ENCODE measurements around the gene ZIC3.
"Not testable (repeated sequence)": the region's sequence is repeated elsewhere in the genome, so short reads cannot be mapped to it uniquely, and the experiment has no call there.

The ZIC3 gene

DNA sequence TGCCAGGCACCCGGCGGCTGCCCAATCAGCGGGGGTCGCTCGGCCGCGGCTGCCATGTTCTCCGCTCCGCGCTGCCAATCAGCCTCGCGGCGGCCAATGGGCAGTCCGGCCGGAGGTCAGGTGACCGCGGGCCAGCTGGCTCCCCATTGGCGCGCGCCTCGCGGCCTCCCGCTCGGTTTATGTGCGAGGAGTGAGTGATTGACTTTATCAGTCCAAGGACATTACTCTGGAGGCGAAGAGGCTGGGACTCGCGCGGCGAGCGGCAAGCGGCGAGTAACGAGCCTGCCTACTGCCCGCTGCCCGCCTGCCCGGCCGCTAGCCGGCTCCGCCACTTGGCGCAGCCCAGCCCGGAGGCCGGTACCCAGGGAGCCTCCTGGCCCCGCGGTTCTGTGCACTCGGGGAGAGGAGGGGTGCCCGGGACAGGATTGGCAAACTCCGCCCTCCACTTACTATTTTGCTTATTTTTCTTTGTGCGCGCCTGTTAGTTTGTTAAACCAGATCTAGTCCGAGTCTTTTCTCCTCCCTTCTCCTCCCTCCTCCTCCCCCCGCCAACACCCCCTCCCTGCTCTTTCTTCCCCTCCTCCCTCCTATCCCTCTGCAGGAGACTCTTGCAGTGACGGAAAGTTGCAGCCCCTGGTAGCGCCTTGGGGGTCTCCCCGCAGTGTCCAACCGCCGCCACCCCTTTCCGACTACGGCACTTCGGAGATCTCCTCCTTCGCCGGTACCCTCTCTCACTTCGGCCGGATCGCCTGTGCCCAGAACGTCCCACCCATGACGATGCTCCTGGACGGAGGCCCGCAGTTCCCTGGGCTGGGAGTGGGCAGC, at the start of gene ZIC3:
ZIC3 (plus strand) TSS at position 207 of the 825 bp plus-strand sequence; CDS start at position 772, 565 bp downstream.
- DNase-seq = peak in 54 of 56 donors; percentile 2 to 81 (median 46)

GRCh38 chrX:137519459-137519858, 46.5 kb upstream of the ZIC3 start:
- no peak for DNase-seq

GRCh38 chrX:137545711-137546651, 19.9 kb upstream of the ZIC3 start:
- DNase-seq = no peak

- DNase-seq = no peak
These were observed 18.6 kb upstream of the ZIC3 start for GRCh38 chrX:137547291-137547690.

DNA sequence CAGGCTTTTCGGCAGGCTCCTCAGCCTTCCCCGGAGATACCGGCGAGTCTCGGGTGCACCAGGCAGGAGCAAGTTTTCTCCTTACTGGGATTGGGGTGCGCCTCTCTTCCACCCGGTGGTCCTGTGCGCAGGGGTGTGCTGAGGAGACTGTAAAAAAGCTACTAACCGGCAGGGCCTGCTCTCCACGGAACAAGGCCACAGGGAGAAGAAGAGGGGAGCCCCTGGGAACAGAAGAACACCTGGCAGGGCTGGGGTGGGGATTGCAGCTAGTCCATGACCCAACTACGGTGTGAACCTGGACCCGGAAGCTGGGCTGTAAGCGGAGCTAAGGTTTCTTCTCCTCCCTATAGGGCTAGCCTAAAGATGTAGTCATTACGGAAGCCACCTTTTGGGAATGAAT, 17.7 kb upstream of the ZIC3 start:
- no peak for DNase-seq

GRCh38 chrX:137549073-137549472, 16.9 kb upstream of the ZIC3 start:
- DNase-seq = no peak

- no peak for DNase-seq
These were observed 15.9 kb upstream of the ZIC3 start for GRCh38 chrX:137549851-137550664.

DNA sequence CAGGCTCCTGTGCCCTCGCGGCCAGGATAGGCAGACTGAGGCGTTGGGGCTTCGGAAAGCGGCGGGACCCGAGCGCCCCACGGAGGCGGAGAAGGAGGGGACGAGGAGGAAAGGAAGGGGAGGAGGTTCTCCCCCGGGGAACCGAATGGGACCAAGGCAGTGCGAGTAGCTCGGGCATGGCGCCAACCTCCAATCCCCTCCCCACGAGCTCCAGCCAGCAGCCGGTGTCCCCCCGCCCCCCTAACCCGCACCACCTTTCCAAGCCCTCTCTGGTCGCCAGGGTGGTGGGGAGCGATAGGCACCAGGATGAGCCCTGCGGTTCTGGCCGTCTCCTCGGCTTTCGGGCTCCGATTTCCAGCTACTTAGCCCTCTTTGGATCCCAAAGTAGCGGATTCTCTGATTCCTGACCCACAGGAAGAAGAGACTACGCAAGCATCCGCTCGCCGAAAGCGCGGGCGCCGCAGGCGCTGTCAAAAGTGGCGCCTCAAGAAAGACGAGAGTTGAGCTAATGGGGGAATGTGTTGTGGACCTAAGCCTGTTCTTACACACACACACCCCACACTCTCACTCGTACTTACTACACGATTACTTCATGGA, 15.2 kb upstream of the ZIC3 start:
- no peak for DNase-seq

GRCh38 chrX:137552098-137552497, 13.8 kb upstream of the ZIC3 start:
- not testable (repeated sequence) for DNase-seq

- DNase-seq = no peak
These were observed 3.8 kb upstream of the ZIC3 start for GRCh38 chrX:137562096-137562495.

DNA sequence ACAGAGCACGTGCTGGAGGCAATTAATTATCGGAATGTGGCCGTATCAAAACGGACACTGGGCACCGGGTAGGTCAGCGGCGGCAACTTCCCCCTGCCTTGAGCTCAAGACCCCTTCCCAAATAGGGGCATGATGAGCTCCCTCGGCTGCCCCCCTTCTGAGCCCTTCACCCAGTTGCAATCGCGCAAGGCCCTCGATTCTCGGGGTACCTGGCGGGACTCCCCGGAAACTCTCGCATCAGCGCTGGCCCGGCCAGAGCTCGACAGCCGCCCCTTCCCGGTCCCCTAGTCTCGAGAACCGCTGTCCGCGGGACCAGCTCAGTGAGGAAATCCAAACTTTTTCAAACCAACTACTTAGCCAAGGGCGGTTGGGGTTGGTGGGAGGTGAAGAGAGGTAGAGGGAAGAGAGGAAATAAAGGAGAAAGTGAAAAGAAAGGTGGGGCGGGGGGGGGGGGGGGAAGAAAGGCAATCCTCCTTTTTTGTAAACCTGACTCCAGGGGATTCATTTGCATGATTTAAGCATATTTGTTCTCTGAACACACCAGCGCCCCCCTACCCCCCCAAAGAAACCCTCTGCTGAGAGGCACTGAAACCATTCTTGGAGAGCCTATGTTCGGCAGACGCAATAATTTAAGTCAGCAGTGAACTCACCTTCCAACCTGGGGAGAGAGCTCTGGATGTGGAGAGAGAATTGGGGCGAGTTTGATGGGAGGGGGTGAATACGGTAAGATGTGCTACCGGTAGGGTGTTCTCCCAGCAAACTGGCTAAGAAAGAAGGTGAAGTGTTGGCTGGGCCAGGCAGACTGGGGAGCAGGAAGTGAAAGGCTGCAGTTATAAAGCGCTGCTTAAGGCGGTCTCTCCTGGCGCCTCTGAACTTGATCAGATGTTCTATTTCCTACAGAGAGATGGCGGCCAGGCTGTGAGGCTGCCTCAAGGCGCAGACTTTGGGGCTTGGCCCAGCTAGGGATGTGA, 2.0 kb upstream of the ZIC3 start:
- no peak for DNase-seq

GRCh38 chrX:137565318-137565904, 516 bp upstream of the ZIC3 start:
- DNase-seq = peak in 2 of 56 donors; percentile 33

DNA sequence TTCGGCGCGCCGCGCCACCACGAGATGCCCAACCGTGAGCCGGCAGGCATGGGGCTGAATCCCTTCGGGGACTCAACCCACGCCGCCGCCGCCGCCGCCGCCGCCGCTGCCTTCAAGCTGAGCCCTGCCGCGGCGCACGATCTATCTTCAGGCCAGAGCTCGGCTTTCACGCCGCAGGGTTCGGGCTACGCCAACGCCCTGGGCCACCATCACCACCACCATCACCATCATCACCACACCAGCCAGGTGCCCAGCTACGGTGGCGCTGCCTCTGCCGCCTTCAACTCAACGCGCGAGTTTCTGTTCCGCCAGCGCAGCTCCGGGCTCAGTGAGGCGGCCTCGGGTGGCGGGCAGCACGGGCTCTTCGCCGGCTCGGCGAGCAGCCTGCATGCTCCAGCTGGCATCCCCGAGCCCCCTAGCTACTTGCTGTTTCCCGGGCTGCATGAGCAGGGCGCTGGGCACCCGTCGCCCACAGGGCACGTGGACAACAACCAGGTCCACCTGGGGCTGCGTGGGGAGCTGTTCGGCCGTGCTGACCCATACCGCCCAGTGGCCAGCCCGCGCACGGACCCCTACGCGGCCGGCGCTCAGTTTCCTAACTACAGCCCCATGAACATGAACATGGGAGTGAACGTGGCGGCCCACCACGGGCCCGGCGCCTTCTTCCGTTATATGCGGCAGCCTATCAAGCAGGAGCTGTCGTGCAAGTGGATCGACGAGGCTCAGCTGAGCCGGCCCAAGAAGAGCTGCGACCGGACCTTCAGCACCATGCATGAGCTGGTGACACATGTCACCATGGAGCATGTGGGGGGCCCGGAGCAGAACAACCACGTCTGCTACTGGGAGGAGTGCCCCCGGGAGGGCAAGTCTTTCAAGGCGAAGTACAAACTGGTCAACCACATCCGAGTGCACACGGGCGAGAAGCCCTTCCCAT, 1.1 kb downstream of the ZIC3 start:
- DNase-seq = no peak

DNA sequence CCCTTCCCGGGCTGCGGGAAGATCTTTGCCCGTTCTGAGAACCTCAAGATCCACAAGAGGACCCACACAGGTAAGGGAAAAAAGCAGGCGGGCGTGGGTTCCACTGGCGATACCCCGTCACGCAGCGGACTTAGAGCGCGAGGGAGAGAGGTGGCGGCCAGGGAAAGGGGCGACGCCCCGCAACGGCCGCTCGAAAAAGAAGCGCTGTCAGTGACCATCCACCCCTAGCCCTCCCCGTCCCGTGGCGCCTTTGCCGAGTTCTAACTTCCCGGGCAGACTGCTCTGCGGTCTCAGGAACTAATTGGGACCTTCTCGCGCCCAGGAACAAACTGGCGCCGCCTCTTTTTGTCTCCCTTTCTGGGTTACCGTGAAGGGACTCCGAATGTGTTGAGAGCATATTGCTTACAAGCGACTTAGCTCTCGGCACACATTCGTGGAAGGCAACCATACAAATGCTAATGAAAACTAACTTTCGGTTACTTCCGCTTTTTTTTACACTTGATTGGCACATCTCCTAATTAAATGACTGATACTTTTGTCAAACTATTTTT, 1.8 kb downstream of the ZIC3 start:
- no peak for DNase-seq

GRCh38 chrX:137568741-137569469, 3.0 kb downstream of the ZIC3 start:
- no peak for DNase-seq

DNA sequence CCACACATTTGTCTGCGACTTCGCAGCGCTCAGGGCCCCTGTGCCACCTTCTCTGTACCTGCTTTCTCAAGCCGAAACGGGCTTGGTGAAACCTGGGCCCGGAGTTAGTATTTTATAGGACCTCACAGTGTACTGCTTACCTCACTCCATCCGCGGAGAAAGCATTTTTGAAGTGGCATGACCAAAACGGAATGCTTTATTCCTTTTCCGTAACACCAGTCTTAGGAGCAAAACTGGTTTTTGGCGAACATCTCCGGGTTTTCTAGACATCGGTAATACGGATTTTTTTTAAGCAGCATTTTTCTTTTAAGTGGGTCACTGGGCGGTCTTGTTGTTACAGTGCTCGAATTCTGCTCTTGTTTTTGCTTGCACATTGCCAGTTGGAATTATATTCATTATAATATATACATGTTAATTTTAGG, 3.6 kb downstream of the ZIC3 start:
- DNase-seq = no peak
